ACHN (cell line): Measurements from ENCODE around the gene MAL.

Experiments
- DNase-seq: peaks from one replicate; pipeline ENCODE4 v3.0.0-alpha.2; 2015
- in situ Hi-C: cut with HindIII; loops from 2 replicates; pipeline ENCODE4 v1.10.0; 2017; ENCODE audit warnings: low sequenced_read_pairs, low pct_ligation_motif_present, low pct_unique_long_range_greater_than_20kb

Gene MAL

GRCh38 chr2:95054016-95054415 is 28.5 kb downstream of the MAL start:
- in situ Hi-C loops = no loop called here
- no peak for DNase-seq

GRCh38 chr2:95055262-95055661 is 29.8 kb downstream of the MAL start:
- DNase-seq = no peak
- in situ Hi-C loops = no loop called here

- no peak for DNase-seq
- in situ Hi-C loops = no loop called here
Measured at GRCh38 chr2:95056044-95056443, 30.5 kb downstream of the MAL start.

- in situ Hi-C loops = no loop called here
- peak; percentile 67 for DNase-seq
Measured at GRCh38 chr2:95056461-95057459, 31.3 kb downstream of the MAL start.

- DNase-seq = no peak
- in situ Hi-C loops = no loop called here
Measured at GRCh38 chr2:95057535-95058370, 32.2 kb downstream of the MAL start.

GRCh38 chr2:95058466-95058988 is 33.0 kb downstream of the MAL start:
- in situ Hi-C loops = no loop called here
- peak; percentile 55 for DNase-seq

GRCh38 chr2:95058989-95059641 is 33.6 kb downstream of the MAL start:
- in situ Hi-C loops = no loop called here
- DNase-seq = peak; percentile 88

- no peak for DNase-seq
- in situ Hi-C loops = no loop called here
Measured at GRCh38 chr2:95059656-95060370, 34.3 kb downstream of the MAL start.

- DNase-seq = no peak
- in situ Hi-C loops = no loop called here
Measured at GRCh38 chr2:95060446-95061118, 35.1 kb downstream of the MAL start.

- in situ Hi-C loops = no loop called here
- no peak for DNase-seq
Measured at GRCh38 chr2:95061119-95061512, 35.6 kb downstream of the MAL start.

- in situ Hi-C loops = no loop called here
- no peak for DNase-seq
Measured at GRCh38 chr2:95061601-95062183, 36.2 kb downstream of the MAL start.

- DNase-seq = no peak
- in situ Hi-C loops = no loop called here
Measured at GRCh38 chr2:95062242-95063085, 37.0 kb downstream of the MAL start.

GRCh38 chr2:95063086-95063958 is 37.8 kb downstream of the MAL start:
- DNase-seq = no peak
- in situ Hi-C loops = no loop called here

GRCh38 chr2:95068256-95068655 is 42.7 kb downstream of the MAL start:
- in situ Hi-C loops = no loop called here
- no peak for DNase-seq

- in situ Hi-C loops = no loop called here
- no peak for DNase-seq
Measured at GRCh38 chr2:95069465-95069864, 44.0 kb downstream of the MAL start.

GRCh38 chr2:95071856-95072255 is 46.3 kb downstream of the MAL start:
- DNase-seq = no peak
- in situ Hi-C loops = no loop called here
